ENCODE data around the gene TFCP2L1.

TFCP2L1 gene

DNA sequence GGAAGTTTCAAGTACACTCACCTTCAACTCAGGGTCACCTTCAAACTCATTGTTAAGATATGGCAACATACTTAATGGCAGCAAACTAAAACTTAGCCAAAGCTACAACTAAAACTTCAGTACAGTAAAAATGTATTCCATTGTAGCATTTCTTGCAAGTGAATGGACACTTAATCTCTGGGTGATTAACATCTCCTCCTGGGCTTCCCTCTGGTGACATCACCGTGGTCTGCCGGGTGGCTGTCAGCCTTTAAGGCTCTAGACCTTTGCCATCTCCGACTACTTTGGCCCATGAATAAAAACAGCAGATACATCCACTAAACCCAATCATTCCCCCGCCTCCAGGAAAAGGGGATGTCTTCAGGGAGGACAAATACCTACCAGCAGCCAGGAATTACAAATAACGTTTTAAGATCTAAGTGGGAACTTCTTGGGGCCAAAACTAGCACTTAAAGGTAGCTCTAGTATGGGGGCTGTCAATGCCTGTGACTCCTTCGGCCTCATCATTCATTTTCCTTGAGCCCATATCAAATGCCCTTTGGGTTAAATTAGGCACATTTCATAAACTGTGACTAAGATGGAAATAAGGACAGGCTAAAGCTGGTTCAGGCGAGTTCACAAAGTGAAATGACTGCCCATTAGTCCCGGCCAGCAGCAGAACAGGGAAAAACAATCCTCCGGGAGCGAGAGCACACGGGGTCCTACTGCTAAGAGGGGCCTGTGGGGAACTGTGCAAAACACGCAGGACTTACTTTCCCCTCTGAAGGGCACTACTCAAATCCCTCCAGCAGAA is 1.1 kb downstream of the TFCP2L1 start:
- ChIA-PET POLR2A (interaction anchor here (1.2 kb wide), 1 partner anchor 247 kb away, joined by 3 read pairs; the partner anchor contains the start of gene RNU4ATAC), CTCF (interaction anchor here (1.0 kb wide), 1 partner anchor 155 kb away, joined by 4 read pairs; no protein-coding TSS in a partner anchor)
- DNase-seq (ENCODE audit: extremely low spot score): no peak
- no peak for TF ChIP-seq NFRKB (IDR thresholded peaks at IDR 0.05)
- no peak for TF ChIP-seq FOXA1 (IDR thresholded peaks at IDR 0.05)
- no peak for TF ChIP-seq CTBP1 (IDR thresholded peaks at IDR 0.05; ENCODE audit: borderline replicate concordance)
- TF ChIP-seq BHLHE40 (IDR thresholded peaks at IDR 0.05; ENCODE audit: borderline replicate concordance): no peak
- TF ChIP-seq TARDBP (IDR thresholded peaks at IDR 0.05): no peak
- TF ChIP-seq L3MBTL2 (conservative IDR thresholded peaks at IDR 0.05): no peak
- no peak for TF ChIP-seq FOXM1 (IDR thresholded peaks at IDR 0.05; ENCODE audit: borderline replicate concordance)
- TF ChIP-seq ARNT (IDR thresholded peaks at IDR 0.05): no peak
- no peak for TF ChIP-seq LEF1 (IDR thresholded peaks at IDR 0.05; ENCODE audit: borderline replicate concordance)
- no peak for TF ChIP-seq HDGF (IDR thresholded peaks at IDR 0.05; ENCODE audit: borderline replicate concordance)
- TF ChIP-seq SP1 (IDR thresholded peaks at IDR 0.05): no peak
- TF ChIP-seq PKNOX1 (IDR thresholded peaks at IDR 0.05): no peak
- TF ChIP-seq SUZ12 (IDR thresholded peaks at IDR 0.05): no peak
- no peak for TF ChIP-seq FOXK2 (IDR thresholded peaks at IDR 0.05)
- no peak for TF ChIP-seq ELF4 (IDR thresholded peaks at IDR 0.05)
- TF ChIP-seq ZNF384 (IDR thresholded peaks at IDR 0.05): no peak

DNA sequence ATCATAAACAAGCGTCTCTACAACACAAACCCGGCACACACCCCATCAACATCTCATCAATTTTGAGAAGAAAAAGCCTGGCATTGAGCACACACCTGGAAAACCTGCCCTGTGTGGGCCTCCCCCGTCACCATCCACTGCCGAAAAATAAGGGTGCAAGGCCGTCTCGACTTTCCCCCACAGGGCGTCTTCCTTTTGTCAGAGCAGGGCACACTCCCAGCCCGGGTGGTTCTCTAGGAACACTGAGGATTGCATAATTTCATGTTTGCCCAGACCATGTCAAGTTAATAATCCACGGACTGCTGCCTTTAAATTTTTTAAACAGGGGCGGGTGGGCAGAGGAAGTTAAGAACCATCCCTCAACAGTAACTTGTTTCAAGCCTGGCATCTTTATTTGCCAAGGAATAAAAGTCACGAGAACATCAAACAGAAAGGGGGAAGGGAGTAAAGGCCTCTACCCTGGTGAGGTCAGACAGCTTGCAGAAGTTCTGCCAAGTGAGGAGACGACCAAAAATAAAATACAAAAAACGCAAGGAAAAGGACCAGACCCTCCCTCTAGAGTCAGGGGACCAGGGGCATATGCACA is 2.1 kb downstream of the TFCP2L1 start:
- POLR2A ChIA-PET: no interaction called here
- DNase-seq (ENCODE audit: extremely low spot score): no peak
- CTCF ChIA-PET: interaction anchor here (1.0 kb wide), 1 partner anchor 154 kb away, joined by 4 read pairs; no protein-coding TSS in a partner anchor
- TF ChIP-seq FOXK2 (IDR thresholded peaks at IDR 0.05): no peak
- TF ChIP-seq L3MBTL2 (conservative IDR thresholded peaks at IDR 0.05): no peak
- no peak for TF ChIP-seq FOXM1 (IDR thresholded peaks at IDR 0.05; ENCODE audit: borderline replicate concordance)
- TF ChIP-seq SUZ12 (IDR thresholded peaks at IDR 0.05): no peak

DNA sequence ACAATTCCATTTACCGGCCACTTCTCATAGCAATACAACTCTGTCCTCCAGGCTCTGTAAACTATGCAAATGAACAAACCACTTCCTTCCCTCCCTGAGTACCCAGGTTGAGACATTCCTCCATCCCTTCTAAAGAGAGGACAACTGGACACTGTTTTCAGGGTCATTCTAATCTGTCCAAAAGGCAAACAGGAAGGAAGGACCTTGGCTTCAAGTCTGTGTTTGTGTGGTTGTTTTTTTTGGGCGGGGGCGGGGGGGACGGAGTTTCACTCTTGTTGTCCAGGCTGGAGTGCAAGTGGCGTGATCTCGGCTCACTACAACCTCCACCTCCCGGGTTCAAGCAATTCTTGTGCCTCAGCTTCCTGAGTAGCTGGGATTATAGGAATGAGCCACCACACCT is 3.3 kb downstream of the TFCP2L1 start:
- CTCF ChIA-PET: no interaction called here
- POLR2A ChIA-PET: no interaction called here
- TF ChIP-seq FOXA1 (IDR thresholded peaks at IDR 0.05) (no peak), HDGF (IDR thresholded peaks at IDR 0.05; ENCODE audit: borderline replicate concordance) (no peak), BHLHE40 (IDR thresholded peaks at IDR 0.05; ENCODE audit: borderline replicate concordance) (no peak), CTBP1 (IDR thresholded peaks at IDR 0.05; ENCODE audit: borderline replicate concordance) (no peak), SP1 (IDR thresholded peaks at IDR 0.05) (no peak), ZNF384 (IDR thresholded peaks at IDR 0.05) (no peak), L3MBTL2 (conservative IDR thresholded peaks at IDR 0.05) (no peak), NFRKB (IDR thresholded peaks at IDR 0.05) (no peak), ARNT (IDR thresholded peaks at IDR 0.05) (no peak)
- DNase-seq (ENCODE audit: extremely low spot score): no peak

DNA sequence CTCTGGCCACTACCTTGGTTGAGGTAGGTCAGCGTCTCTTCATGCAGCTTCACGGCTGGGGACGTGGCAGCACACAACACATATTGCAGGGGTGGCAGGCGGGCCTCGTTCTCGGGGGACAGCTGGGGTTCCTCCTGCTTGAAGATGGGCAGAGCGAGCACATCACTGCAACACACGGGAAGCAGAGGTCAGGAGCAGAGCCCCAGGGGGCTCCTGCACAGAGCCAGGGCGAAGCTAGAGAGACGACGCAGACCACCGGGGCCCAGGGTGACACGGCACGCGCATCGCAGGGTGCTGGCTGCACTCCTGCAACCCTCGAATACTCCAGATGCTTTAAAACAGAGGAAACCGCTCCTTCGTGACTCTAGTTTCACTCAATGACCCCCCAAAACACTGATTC is 3.9 kb downstream of the TFCP2L1 start:
- DNase-seq (ENCODE audit: extremely low spot score): no peak
- POLR2A ChIA-PET: interaction anchor here (0.6 kb wide), 1 partner anchor 186 kb away, joined by 3 read pairs; no protein-coding TSS in a partner anchor
- TF ChIP-seq SP1 (IDR thresholded peaks at IDR 0.05): no peak
- TF ChIP-seq FOXA1 (IDR thresholded peaks at IDR 0.05): no peak
- TF ChIP-seq SUZ12 (IDR thresholded peaks at IDR 0.05): no peak
- no peak for TF ChIP-seq TARDBP (IDR thresholded peaks at IDR 0.05)
- no peak for TF ChIP-seq LEF1 (IDR thresholded peaks at IDR 0.05; ENCODE audit: borderline replicate concordance)
- TF ChIP-seq L3MBTL2 (conservative IDR thresholded peaks at IDR 0.05): no peak
- no peak for TF ChIP-seq NFRKB (IDR thresholded peaks at IDR 0.05)
- no peak for TF ChIP-seq PKNOX1 (IDR thresholded peaks at IDR 0.05)
- TF ChIP-seq ZNF384 (IDR thresholded peaks at IDR 0.05): no peak
- TF ChIP-seq ELF4 (IDR thresholded peaks at IDR 0.05): no peak
- TF ChIP-seq HDGF (IDR thresholded peaks at IDR 0.05; ENCODE audit: borderline replicate concordance): no peak
- TF ChIP-seq ARNT (IDR thresholded peaks at IDR 0.05): no peak
- no peak for TF ChIP-seq FOXK2 (IDR thresholded peaks at IDR 0.05)
- no peak for TF ChIP-seq CTBP1 (IDR thresholded peaks at IDR 0.05; ENCODE audit: borderline replicate concordance)
- no peak for TF ChIP-seq FOXM1 (IDR thresholded peaks at IDR 0.05; ENCODE audit: borderline replicate concordance)
- TF ChIP-seq BHLHE40 (IDR thresholded peaks at IDR 0.05; ENCODE audit: borderline replicate concordance): no peak
- CTCF ChIA-PET: no interaction called here

DNA sequence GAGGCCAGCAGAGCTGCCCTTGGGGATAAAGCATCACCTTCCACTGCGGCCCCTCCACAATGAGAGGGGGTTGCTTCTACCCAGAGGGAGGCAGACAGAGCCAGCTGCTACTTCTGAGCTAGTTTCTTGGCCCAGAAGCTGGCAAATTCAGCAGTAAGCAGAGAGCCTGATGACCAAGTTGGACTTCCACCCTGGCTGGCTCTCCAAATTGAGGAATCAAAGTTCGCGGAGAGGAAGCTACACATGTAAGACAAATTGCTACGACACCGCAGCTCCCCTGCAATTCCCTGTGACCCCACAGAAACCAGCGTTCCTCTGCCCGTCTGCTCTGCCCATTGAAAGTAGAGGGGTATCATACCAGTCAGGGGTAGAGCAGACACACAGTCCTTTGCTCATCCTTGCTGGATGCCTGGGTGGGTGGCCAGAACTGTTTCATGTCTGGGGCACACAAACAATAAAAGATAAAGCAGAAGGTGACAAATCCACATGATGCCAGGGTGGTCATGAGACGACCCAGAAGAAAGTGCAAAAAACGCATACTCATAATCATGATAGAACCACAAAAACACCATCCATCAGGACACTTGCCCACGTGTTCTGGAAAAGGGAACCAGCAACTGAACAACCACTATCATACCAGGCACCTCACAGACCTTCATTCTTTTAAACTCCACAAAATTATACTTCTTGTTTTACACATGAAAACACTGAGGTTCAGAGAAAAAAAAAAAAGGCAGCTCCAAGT is 5.4 kb downstream of the TFCP2L1 start:
- POLR2A ChIA-PET: no interaction called here
- TF ChIP-seq FOXK2 (IDR thresholded peaks at IDR 0.05): no peak
- TF ChIP-seq SP1 (IDR thresholded peaks at IDR 0.05): no peak
- TF ChIP-seq TARDBP (IDR thresholded peaks at IDR 0.05): no peak
- TF ChIP-seq ARNT (IDR thresholded peaks at IDR 0.05): no peak
- no peak for TF ChIP-seq L3MBTL2 (conservative IDR thresholded peaks at IDR 0.05)
- TF ChIP-seq CTBP1 (IDR thresholded peaks at IDR 0.05; ENCODE audit: borderline replicate concordance): no peak
- no peak for DNase-seq (ENCODE audit: extremely low spot score)
- CTCF ChIA-PET: no interaction called here

- no peak for DNase-seq (ENCODE audit: extremely low spot score)
- TF ChIP-seq L3MBTL2 (conservative IDR thresholded peaks at IDR 0.05) (no peak), NFRKB (IDR thresholded peaks at IDR 0.05) (no peak), SUZ12 (IDR thresholded peaks at IDR 0.05) (no peak), FOXM1 (IDR thresholded peaks at IDR 0.05; ENCODE audit: borderline replicate concordance) (no peak), ELF4 (IDR thresholded peaks at IDR 0.05) (no peak), CTBP1 (IDR thresholded peaks at IDR 0.05; ENCODE audit: borderline replicate concordance) (no peak), BHLHE40 (IDR thresholded peaks at IDR 0.05; ENCODE audit: borderline replicate concordance) (no peak), PKNOX1 (IDR thresholded peaks at IDR 0.05) (no peak)
- CTCF ChIA-PET: no interaction called here
- POLR2A ChIA-PET: no interaction called here
These were observed 8.7 kb downstream of the TFCP2L1 start for GRCh38 chr2:121276341-121276740.
